Amniotic epithelial cell (primary cell): ENCODE data around the gene UBAP2L.
"Not testable (repeated sequence)": the region's sequence is repeated elsewhere in the genome, so short reads cannot be mapped to it uniquely, and the experiment has no call there.

Experiments
- DNase-seq: peaks from one replicate; pipeline ENCODE4 v3.0.0-alpha.2; 2010; ENCODE audit warnings: low read depth

The UBAP2L gene

GRCh38 chr1:154307670-154308270 is 87.0 kb downstream of the UBAP2L start:
- not testable (repeated sequence) for DNase-seq

GRCh38 chr1:154309136-154309535 is 88.4 kb downstream of the UBAP2L start:
- DNase-seq, result not testable (repeated sequence)

- DNase-seq, result not testable (repeated sequence)
Observed at GRCh38 chr1:154312229-154313065, 91.7 kb downstream of the UBAP2L start.

- no peak for DNase-seq
Observed at GRCh38 chr1:154313066-154313356, 92.3 kb downstream of the UBAP2L start.

GRCh38 chr1:154314226-154314625 is 93.5 kb downstream of the UBAP2L start:
- DNase-seq, result not testable (repeated sequence)

GRCh38 chr1:154316704-154317103 is 95.9 kb downstream of the UBAP2L start:
- DNase-seq, result no peak

- DNase-seq, result no peak
Observed at GRCh38 chr1:154318386-154318785, 97.6 kb downstream of the UBAP2L start.
